ENCODE results near the gene IQCE. TPM values are rescaled to one million over a fixed set of nuclear protein-coding genes. Genes with fewer than 3 reads are reported as not detected.

The IQCE gene
- total RNA-seq, 1 donor from 2014 or later, result 25.7 TPM

DNA sequence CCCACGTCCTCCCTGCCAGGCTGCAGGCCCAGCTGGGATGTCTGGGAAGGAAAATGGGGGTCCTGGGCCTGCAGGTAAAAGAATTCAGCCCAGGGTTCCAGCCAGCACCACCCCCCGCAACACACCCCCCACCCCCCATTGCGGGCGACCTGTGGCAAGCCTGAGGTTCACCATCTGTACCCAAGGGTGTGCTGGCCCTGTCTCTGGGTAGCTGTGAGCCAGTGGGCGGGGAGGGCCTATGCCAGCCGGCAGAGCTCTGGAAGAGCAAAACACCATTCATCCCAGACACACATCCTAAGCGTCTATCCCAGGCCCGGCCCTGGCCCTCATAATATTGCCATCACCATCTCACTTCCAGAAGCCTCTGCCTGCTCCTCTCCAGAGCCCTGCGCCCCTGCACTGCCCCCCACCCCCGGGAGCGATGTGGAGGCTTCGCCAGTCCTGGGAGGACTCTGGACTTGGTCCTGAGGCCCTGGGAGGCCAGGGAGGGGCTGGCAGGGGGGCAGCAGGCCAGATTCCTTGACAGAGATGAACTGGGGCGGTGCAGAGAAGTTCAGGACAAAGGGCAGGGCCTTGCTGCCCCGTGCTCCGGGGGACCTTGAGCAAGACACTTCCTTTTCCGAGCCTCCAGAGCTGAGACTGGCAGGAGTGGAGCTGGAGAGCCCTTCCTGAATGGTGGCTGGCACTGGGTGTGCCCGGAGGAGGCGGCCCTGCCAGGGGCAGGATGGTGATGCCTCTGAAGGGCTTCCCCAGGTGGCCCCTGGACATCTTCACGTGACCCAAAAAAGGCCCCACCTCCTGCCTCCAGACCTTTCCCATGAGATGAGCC, 64.3 kb downstream of the IQCE start:
- Mint-ChIP-seq H3K9me3 (no peaks in the 10 kb centered on the region), H3K4me3 (no peak overlapping the region), H3K36me3 (no peaks in the 10 kb centered on the region), H3K27me3 (peaks cover 4% of the 10 kb centered on the region), H3K27ac (no peak overlapping the region), H3K4me1 (ENCODE audit: unreplicated experiment) (peaks cover 22% of the 10 kb centered on the region)
- TF ChIP-seq, protein P1, sequence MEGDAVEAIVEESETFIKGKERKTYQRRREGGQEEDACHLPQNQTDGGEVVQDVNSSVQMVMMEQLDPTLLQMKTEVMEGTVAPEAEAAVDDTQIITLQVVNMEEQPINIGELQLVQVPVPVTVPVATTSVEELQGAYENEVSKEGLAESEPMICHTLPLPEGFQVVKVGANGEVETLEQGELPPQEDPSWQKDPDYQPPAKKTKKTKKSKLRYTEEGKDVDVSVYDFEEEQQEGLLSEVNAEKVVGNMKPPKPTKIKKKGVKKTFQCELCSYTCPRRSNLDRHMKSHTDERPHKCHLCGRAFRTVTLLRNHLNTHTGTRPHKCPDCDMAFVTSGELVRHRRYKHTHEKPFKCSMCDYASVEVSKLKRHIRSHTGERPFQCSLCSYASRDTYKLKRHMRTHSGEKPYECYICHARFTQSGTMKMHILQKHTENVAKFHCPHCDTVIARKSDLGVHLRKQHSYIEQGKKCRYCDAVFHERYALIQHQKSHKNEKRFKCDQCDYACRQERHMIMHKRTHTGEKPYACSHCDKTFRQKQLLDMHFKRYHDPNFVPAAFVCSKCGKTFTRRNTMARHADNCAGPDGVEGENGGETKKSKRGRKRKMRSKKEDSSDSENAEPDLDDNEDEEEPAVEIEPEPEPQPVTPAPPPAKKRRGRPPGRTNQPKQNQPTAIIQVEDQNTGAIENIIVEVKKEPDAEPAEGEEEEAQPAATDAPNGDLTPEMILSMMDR (conservative IDR thresholded peaks at IDR 0.05), result no peak
- DNase-seq (ENCODE audit: extremely low spot score, unreplicated experiment), result no peak

DNA sequence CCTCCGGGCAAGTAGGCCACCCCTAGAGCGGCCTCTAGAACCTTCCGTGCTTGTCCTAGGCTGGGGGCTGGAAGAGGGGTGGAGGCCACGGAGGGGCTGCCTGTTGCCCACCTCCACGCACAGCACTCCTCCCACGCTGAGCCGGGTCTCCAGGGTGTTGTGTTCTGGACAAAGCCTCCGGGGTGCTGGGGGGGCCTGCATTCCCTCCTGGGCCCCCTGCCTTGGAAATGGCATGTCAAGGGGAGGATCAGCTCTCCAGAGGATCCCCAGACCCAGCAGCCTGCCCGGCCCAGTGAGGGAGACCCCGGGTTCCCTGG, 64.9 kb downstream of the IQCE start:
- TF ChIP-seq, protein P1 (conservative IDR thresholded peaks at IDR 0.05), result no peak
- no peak overlapping the region for H3K4me3 Mint-ChIP-seq
- H3K36me3 Mint-ChIP-seq, result no peaks in the 10 kb centered on the region
- DNase-seq (ENCODE audit: extremely low spot score, unreplicated experiment), result no peak
- H3K4me1 Mint-ChIP-seq (ENCODE audit: unreplicated experiment), result peaks cover 19% of the 10 kb centered on the region
- H3K27ac Mint-ChIP-seq, result no peak overlapping the region
- peaks cover 2% of the 10 kb centered on the region for H3K27me3 Mint-ChIP-seq
- no peaks in the 10 kb centered on the region for H3K9me3 Mint-ChIP-seq

DNA sequence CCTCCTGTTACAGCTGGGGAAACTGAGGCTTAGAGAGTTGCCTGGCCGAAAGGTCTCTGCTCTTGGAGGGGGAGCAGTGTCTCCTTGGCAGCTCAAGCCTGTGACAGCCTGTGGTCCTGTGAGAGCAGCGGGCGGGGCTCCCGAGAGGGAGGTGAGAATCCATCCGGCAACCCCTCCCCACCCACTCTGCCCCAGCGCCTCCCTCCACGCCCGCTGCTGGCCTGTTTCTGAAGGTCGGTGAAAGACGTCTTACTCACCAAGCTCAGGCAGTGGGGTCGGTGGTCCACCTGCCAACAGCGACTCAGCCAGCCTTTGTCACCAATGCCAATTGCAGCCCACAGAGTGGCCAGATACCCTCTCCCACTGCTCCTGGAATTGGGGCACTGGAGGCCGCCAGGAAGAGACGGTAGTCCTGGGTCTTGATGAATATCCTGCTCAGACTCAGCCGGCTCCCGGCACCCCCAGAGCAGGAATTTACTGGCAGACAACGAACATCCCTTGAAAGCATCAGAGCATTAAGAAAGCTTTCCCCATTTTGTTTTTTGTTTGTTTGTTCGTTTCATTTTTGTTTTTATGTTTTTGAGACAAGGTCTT, 65.6 kb downstream of the IQCE start:
- peaks cover 2% of the 10 kb centered on the region for H3K27me3 Mint-ChIP-seq
- no peaks in the 10 kb centered on the region for H3K9me3 Mint-ChIP-seq
- no peak overlapping the region for H3K27ac Mint-ChIP-seq
- TF ChIP-seq, protein P1 (conservative IDR thresholded peaks at IDR 0.05), result no peak
- H3K36me3 Mint-ChIP-seq, result no peaks in the 10 kb centered on the region
- peaks cover 16% of the 10 kb centered on the region for H3K4me1 Mint-ChIP-seq (ENCODE audit: unreplicated experiment)
- no peak overlapping the region for H3K4me3 Mint-ChIP-seq
- no peak for DNase-seq (ENCODE audit: extremely low spot score, unreplicated experiment)

DNA sequence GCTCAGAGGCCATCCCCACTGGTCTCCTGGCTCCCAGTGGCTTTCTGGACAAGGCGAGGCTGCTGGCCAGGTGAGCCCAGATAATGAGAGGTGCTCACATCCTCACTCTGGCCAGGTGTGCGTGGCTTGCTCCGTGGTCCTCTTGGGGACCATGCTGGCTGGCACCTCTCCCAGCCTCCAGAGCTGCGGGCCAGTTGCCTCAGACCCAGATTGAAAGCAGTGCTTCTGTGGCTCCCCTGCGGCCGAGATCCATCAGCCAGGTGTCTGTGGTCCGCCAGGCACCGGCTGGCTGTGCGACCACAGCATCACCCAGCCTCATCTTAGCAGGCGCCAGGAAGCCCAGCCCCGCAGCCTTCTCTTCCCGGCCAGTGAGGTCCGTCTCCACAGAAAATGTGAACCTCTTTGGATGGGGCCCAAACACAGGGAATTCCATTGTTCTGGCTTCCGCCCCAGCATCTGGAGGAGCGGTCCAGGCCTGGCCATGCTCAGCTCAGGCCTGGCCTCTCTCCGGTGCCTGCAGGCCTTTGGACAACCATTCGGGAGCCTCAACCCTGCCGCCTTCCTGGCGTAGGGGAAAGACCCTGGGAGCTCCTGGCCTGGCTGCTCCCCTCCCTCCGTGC, 67.8 kb downstream of the IQCE start:
- Mint-ChIP-seq H3K4me1 (ENCODE audit: unreplicated experiment) (peaks cover 14% of the 10 kb centered on the region), H3K9me3 (no peaks in the 10 kb centered on the region), H3K27ac (no peak overlapping the region), H3K36me3 (no peaks in the 10 kb centered on the region), H3K4me3 (no peak overlapping the region), H3K27me3 (no peaks in the 10 kb centered on the region)
- DNase-seq (ENCODE audit: extremely low spot score, unreplicated experiment), result no peak
- TF ChIP-seq, protein P1 (conservative IDR thresholded peaks at IDR 0.05), result no peak

DNA sequence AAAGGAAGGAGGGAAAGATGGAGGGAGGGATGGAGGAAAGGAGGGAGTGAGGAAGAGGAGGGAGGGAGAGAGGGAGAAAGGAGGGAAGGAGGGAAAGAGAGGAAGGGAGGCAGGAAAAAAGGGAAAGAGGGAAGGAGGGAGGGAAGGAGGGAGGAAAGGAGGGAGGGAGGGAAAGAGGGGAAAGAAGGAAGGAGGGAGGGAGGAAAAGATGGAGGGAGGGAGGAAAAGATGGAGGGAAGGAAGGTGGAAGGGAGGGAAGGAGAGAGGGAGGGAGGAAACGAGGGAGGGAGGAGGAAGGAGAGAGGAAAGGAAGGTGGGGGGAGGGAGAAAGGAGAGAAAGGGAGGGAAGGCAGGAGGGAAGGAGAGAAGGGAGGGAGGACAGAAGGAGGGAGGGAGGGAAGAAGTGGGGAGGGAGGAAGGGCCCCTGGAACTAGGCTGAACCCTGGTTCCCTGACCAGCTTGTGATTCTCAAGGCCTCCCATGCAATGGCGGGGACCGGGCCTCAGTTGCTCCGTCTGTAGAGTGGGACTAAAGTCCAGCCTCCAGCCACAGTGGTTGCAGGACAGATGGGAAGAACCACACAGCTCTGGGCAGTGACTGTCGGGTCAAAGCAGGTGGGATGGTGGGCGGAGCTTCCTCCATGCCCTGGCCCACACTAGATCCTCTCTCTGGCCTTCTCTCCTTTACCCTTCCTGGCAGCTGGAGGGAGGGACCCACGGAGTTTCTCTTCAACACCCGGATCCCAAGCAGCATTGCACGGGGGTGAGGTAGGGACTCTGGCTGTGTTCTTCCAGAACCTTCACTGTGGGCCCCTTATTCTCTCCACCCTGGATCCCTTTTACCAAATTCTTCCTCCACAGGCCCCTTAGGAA, 68.7 kb downstream of the IQCE start:
- Mint-ChIP-seq H3K27ac (peak overlapping the region; percentile 50), H3K4me1 (ENCODE audit: unreplicated experiment) (peaks cover 8% of the 10 kb centered on the region), H3K27me3 (no peaks in the 10 kb centered on the region), H3K36me3 (no peaks in the 10 kb centered on the region), H3K9me3 (no peaks in the 10 kb centered on the region), H3K4me3 (no peak overlapping the region)
- TF ChIP-seq, protein P1 (conservative IDR thresholded peaks at IDR 0.05), result no peak
- DNase-seq (ENCODE audit: extremely low spot score, unreplicated experiment), result no peak
